ENCODE results near the gene MTA1. TPM values are rescaled to one million over a fixed set of nuclear protein-coding genes. Genes with fewer than 3 reads are reported as not detected.

Gene MTA1
- total and polyA plus RNA-seq, 2 of the 8 experiments (the other 6 are each of a cell fraction or from before 2014, with no cell fraction given), result 73.9 to 221 TPM

GRCh38 chr14:105483300-105484068 is 63.9 kb downstream of the MTA1 start (continued):
- TF ChIP-seq CTBP2 (IDR thresholded peaks at IDR 0.05; ENCODE audit: borderline replicate concordance, insufficient read depth, insufficient read length, low read length) (no peak), KDM1A (IDR thresholded peaks at IDR 0.05; ENCODE audit: borderline replicate concordance, low read length) (no peak), RXRA (IDR thresholded peaks at IDR 0.05; ENCODE audit: insufficient read depth, low read depth, low read length) (no peak), RAD21 (IDR thresholded peaks at IDR 0.05 in 1 of 2, conservative IDR thresholded peaks at IDR 0.05 in 1 of 2; ENCODE audit: low read depth in 2 of 2, low read length in 2 of 2) (no peak), EGR1 (IDR thresholded peaks at IDR 0.05; ENCODE audit: borderline replicate concordance, low read depth, low read length) (no peak), TAF7 (optimal IDR thresholded peaks at IDR 0.05; ENCODE audit: borderline replicate concordance, low read depth, low read length) (no peak), POU5F1 (IDR thresholded peaks at IDR 0.05; ENCODE audit: low read depth, low read length) (no peak)

All from H1 (cell line).